GM12874 (cell line): ENCODE data around the gene ABCC1.

Experiments
- CTCF ChIP-seq: IDR thresholded peaks from 2 replicates; pipeline ENCODE4 v1.5.1; 2011; ENCODE audit warnings: low read depth, mild to moderate bottlenecking, control low read depth, low read length, moderate library complexity; ENCODE audit not compliant: insufficient read depth

Gene ABCC1

GRCh38 chr16:16175296-16175695 lies 225.9 kb downstream of the ABCC1 start:
- no peak for TF ChIP-seq CTCF

- TF ChIP-seq CTCF: no peak
Measured at GRCh38 chr16:16176328-16176727, 226.9 kb downstream of the ABCC1 start.

- TF ChIP-seq CTCF: no peak
Measured at GRCh38 chr16:16178455-16179162, 229.2 kb downstream of the ABCC1 start.

- TF ChIP-seq CTCF: no peak
Measured at GRCh38 chr16:16182918-16183317, 233.5 kb downstream of the ABCC1 start.

- peak; percentile 38 for TF ChIP-seq CTCF
Measured at GRCh38 chr16:16183562-16183961, 234.1 kb downstream of the ABCC1 start.

GRCh38 chr16:16184594-16184993 lies 235.2 kb downstream of the ABCC1 start:
- TF ChIP-seq CTCF: no peak

- no peak for TF ChIP-seq CTCF
Measured at GRCh38 chr16:16185095-16185494, 235.7 kb downstream of the ABCC1 start.
